OCI-M2 (cell line): ENCODE results near the gene TAS2R41.
"Not testable (repeated sequence)": the region's sequence is repeated elsewhere in the genome, so short reads cannot be mapped to it uniquely, and the experiment has no call there.

Experiments
- DNase-seq: peaks from one replicate; lab custom pipeline; 2025; ENCODE audit not compliant: unreplicated experiment; lab: John Stamatoyannopoulos, UW

TAS2R41 gene

GRCh38 chr7:143514995-143515735 is 37.5 kb downstream of the TAS2R41 start:
- DNase-seq, result no peak

- no peak for DNase-seq
Measured at GRCh38 chr7:143516981-143517380, 39.3 kb downstream of the TAS2R41 start.

- DNase-seq, result no peak
Measured at GRCh38 chr7:143518521-143518920, 40.8 kb downstream of the TAS2R41 start.

GRCh38 chr7:143518941-143519340 is 41.3 kb downstream of the TAS2R41 start:
- DNase-seq, result no peak

GRCh38 chr7:143519411-143520131 is 41.9 kb downstream of the TAS2R41 start:
- no peak for DNase-seq

- not testable (repeated sequence) for DNase-seq
Measured at GRCh38 chr7:143522309-143522916, 44.7 kb downstream of the TAS2R41 start.
